ENCODE results near the gene ECM1.

Gene ECM1

DNA sequence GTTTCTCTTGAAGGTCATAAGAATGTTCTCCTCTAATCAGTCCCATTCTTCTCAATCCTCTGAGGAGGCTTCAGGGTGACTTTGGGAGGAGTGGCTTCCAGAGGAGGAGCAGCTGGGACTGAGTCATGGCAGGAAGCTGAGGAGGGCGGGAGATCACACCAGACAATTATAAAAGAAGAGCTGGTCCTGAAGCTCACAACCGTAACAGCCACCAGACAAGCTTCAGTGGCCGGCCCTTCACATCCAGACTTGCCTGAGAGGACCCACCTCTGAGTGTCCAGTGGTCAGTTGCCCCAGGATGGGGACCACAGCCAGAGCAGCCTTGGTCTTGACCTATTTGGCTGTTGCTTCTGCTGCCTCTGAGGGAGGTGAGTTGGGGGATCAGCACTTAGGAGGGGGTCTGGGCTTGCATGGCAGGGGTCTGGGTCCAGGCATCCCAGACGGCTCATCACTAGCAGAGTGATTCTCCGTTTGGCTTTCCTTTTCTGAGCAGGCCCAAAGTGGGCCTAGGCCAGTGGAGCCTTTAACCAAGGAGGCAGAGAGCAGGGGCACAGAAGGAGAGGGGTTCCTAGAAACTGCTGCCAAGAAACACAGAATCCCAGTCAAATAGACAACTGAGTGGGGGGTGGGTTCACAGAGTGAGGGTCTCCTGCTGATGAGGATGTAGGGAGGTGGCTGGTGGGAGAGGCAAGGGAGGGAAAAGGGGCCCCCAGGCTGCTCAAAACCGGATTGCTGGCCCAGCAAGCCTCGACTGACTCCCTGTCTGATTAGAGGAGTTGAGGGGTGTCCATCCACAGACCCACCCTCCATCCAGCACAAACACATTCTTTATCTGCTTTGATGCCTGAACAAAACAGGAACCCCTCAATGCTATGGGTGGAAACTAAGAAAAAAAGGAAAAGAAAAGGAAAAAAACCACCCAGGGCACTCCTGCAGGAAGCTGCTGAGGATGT, at the start of gene ECM1:
Gene ECM1 (plus strand): TSS at position 198 of the 953 bp plus-strand sequence. CDS start 101 bp downstream, at position 299.
- no peak for DNase-seq (ENCODE audit: low read depth in 1 of 2, low spot score in 1 of 2)
- TF ChIP-seq JUND (IDR thresholded peaks at IDR 0.05; ENCODE audit: low read depth), result no peak
- in situ Hi-C loops (cut with HindIII; ENCODE audit: low pct_unique_long_range_greater_than_20kb, low sequenced_read_pairs), result no loop called here

DNA sequence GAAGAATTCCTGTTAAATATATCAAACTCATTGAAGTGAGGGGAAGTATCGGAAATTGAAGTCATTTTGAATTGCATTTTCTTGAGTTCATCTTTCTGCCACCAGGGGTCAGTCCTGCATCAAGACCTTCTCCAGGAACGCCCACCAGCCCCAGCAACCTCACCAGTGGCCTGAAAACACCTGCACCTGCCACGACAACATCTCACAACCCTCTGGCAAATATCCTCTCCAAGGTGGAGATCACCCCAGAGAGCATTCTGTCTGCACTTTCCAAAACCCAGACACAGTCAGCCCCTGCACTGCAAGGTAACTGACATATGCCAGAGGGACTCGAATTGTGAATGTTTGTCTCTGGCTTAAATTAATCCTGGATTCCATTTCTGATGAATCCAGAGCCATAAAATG, 43.5 kb upstream of the ECM1 start:
- peak; percentile 56 to 80 for DNase-seq (ENCODE audit: low read depth in 1 of 2, low spot score in 1 of 2)
- in situ Hi-C loops (cut with HindIII; ENCODE audit: low pct_unique_long_range_greater_than_20kb, low sequenced_read_pairs), result no loop called here

DNA sequence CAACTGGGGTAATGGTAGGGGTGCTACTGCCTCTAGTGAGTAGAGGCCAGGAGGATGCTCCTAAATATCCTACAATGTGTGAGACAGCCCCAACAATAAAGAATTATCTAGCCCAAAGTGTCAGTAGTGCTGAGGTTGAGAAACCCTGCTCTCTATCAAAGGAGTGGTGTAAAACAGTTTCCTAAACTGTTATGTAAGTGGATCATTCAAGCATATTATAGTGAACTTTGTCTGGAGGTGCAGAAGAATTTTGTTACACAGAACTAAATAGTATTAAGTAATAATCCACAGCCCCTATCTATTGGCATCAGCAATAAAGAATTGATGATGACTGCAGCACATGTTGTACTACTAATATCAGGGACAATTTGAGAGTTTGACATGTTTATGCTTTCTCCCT, 40.9 kb upstream of the ECM1 start:
- TF ChIP-seq JUND (IDR thresholded peaks at IDR 0.05; ENCODE audit: low read depth), result no peak
- DNase-seq (ENCODE audit: low read depth in 1 of 2, low spot score in 1 of 2), result no peak
- in situ Hi-C loops (cut with HindIII; ENCODE audit: low pct_unique_long_range_greater_than_20kb, low sequenced_read_pairs), result no loop called here

More for the DNA sequence above, 43.5 kb upstream of the ECM1 start:
- TF ChIP-seq JUND (IDR thresholded peaks at IDR 0.05; ENCODE audit: low read depth), result no peak

DNA sequence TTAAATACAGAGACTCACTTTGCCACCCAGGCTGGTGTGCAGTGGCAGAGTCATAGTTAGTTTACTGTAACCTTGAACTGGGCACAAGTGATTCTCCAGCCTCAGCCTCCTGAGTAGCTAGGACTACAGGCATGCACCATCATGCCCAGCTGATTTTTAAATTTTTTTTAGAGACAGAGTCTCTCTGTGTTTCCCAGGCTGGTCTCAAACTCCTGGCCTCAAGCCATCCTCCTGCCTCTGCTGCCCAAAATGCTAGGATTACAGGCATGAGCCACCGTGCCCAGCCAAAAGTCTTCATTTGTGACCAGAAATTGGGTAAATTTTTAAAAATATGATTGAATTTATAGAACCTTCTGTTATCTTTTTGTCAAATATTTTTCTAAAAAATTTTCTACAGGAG, 38.6 kb upstream of the ECM1 start:
- in situ Hi-C loops (cut with HindIII; ENCODE audit: low pct_unique_long_range_greater_than_20kb, low sequenced_read_pairs), result no loop called here
- DNase-seq (ENCODE audit: low read depth in 1 of 2, low spot score in 1 of 2), result no peak
- TF ChIP-seq JUND (IDR thresholded peaks at IDR 0.05; ENCODE audit: low read depth), result no peak

DNA sequence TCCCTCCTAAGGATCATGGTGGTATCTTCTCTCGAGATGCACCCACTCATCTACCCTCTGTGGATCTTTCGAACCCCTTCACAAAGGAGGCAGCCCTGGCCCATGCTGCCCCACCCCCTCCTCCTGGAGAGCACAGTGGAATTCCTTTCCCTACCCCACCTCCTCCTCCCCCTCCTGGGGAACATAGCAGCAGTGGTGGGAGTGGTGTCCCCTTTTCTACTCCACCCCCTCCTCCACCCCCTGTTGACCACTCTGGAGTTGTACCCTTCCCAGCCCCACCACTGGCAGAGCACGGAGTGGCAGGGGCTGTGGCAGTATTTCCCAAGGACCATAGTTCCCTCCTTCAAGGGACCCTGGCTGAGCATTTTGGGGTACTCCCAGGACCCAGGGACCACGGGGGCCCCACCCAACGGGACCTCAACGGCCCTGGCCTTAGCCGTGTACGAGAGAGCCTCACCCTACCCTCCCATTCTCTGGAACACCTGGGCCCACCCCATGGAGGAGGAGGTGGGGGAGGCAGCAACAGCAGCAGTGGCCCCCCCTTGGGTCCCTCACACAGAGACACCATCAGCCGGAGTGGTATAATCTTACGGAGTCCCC, 35.2 kb upstream of the ECM1 start:
- in situ Hi-C loops (cut with HindIII; ENCODE audit: low pct_unique_long_range_greater_than_20kb, low sequenced_read_pairs), result no loop called here
- TF ChIP-seq JUND (IDR thresholded peaks at IDR 0.05; ENCODE audit: low read depth), result no peak
- no peak for DNase-seq (ENCODE audit: low read depth in 1 of 2, low spot score in 1 of 2)

DNA sequence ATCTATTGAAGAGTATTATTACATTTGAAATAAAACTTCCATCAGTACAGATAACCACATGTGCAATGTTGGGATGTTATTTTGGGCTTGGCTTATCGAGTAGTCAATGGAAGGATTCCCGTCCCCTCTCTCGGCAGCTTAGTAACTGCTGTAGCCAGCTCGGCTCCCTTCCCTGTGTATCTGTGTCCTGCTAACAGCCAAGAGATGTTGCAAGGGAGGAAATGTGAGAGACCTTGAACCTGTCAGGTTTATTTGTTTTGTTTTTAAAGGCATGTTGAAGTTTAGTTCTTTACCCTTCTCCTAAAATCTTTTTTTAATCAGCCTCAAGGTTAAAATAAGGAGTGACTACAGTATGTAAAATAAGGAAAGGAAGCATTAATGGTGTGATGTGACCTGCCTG, 34.2 kb upstream of the ECM1 start:
- no peak for TF ChIP-seq JUND (IDR thresholded peaks at IDR 0.05; ENCODE audit: low read depth)
- in situ Hi-C loops (cut with HindIII; ENCODE audit: low pct_unique_long_range_greater_than_20kb, low sequenced_read_pairs), result no loop called here
- DNase-seq (ENCODE audit: low read depth in 1 of 2, low spot score in 1 of 2), result no peak

DNA sequence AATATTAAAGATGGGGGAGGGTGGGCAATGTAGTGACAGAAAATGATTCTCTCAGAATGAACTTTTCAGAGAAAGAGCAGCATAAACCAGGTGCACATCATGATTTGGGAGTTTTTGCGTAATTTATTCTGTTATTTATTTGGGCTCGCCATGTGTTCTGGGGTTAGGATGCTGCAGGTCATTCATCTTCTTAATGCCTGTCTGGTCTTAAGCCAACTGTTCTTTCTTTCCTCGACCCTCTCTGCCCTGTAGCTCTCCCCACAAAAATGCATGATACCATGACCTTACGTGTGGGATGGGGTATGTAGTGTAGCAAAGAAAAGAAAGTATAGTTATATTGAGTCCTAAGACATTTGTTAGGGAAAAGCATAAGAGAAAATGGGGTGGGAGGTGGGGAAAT, 33.0 kb upstream of the ECM1 start:
- in situ Hi-C loops (cut with HindIII; ENCODE audit: low pct_unique_long_range_greater_than_20kb, low sequenced_read_pairs), result no loop called here
- no peak for TF ChIP-seq JUND (IDR thresholded peaks at IDR 0.05; ENCODE audit: low read depth)
- no peak for DNase-seq (ENCODE audit: low read depth in 1 of 2, low spot score in 1 of 2)

DNA sequence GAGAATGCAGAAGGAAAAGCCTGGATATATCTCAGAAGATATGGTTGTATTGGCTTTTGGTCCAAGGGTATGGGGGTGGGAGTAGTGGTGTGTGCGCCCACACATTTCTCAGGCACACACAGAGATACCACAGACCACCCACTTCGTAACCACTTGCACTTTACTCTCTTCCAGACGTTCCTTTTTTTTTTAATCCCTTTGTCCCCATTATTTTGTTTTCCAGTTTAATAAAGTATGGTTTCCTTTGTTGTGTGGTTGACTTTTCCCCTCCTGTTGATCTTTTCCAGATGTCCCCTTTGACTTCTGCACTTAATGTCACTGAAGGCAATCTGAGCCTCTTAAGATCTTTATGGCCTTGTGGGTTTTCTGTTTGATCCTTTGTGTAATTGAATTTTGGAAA, 31.2 kb upstream of the ECM1 start:
- no peak for DNase-seq (ENCODE audit: low read depth in 1 of 2, low spot score in 1 of 2)
- in situ Hi-C loops (cut with HindIII; ENCODE audit: low pct_unique_long_range_greater_than_20kb, low sequenced_read_pairs), result no loop called here
- TF ChIP-seq JUND (IDR thresholded peaks at IDR 0.05; ENCODE audit: low read depth), result no peak

DNA sequence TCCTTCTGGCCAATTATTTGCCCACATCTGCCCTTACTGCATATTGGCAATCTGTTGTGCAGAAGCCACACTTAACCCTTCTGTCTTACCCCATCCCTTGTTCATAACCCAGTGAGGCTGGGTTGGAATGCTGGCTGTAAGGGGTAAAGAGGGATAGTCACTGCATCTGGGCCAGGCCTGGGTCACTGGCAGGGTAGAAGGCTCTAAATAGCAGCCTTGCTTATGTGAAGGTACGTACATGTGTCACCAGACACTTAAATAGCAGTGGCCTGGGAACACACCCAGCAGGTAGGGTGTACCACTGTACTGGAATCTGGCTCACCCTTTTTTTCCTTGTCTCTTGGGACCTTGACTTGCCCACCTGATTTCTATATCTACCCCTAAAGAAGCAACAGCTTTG, 30.6 kb upstream of the ECM1 start:
- in situ Hi-C loops (cut with HindIII; ENCODE audit: low pct_unique_long_range_greater_than_20kb, low sequenced_read_pairs), result no loop called here
- TF ChIP-seq JUND (IDR thresholded peaks at IDR 0.05; ENCODE audit: low read depth), result no peak
- DNase-seq (ENCODE audit: low read depth in 1 of 2, low spot score in 1 of 2), result no peak

DNA sequence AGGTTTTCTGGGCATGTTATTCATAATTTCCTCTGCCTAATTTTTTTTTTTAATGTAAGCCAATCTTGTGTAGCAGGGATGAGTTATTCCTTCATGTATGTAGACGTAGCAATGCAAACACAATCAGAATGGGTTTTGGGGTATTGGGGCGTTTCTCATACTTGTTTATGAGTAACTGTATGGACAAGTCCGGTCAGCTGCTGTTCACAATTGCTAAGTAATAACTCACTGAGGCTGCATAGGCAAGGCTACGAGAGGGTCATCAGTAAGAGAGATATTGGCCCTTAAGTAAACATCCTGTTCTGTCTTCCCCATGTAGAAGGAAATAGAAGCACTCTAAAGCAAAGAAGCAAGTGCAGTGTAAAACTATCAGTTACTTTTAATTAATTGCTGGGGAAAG, 30.2 kb upstream of the ECM1 start:
- in situ Hi-C loops (cut with HindIII; ENCODE audit: low pct_unique_long_range_greater_than_20kb, low sequenced_read_pairs), result no loop called here
- TF ChIP-seq JUND (IDR thresholded peaks at IDR 0.05; ENCODE audit: low read depth), result no peak
- no peak for DNase-seq (ENCODE audit: low read depth in 1 of 2, low spot score in 1 of 2)

DNA sequence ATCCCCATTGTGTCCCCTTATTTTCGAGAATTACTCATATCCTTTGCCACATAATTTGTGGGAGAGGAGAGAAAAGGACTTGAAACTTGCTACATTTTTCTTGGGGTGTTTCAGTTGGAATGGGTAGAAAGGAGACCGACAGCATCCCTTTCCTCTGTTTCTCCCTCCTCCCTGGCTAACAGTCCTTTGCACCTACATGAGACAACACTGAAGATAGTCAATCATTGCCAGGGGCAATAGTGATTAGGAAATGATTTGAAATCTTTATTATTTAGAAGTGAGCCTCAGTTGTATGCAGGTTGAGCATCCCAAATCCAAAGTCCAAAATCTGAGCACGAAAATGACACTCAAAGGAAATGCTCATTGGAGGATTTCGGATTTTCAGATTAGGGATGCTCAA, 28.5 kb upstream of the ECM1 start:
- no peak for TF ChIP-seq JUND (IDR thresholded peaks at IDR 0.05; ENCODE audit: low read depth)
- DNase-seq (ENCODE audit: low read depth in 1 of 2, low spot score in 1 of 2), result no peak
- in situ Hi-C loops (cut with HindIII; ENCODE audit: low pct_unique_long_range_greater_than_20kb, low sequenced_read_pairs), result no loop called here

DNA sequence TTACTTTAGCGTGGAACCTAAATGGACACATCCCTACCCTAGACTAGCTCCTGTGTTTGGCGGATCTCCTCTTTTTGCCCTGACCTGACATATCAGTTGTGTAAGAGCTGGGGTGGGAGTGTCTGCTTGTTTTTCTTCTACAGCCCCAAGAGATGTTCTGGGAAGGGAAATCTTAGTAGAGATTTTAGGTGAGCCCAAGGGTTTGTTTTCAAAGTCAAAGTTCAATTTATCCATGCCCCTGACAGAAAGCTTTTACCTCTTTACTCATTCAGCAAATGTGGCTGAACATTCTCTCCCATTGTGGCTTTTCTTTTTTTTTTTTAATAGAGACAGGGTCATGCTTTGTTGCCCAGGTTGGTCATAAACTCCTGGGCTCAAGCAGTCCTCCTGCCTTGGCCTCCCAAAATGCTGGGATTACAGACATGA, 28.0 kb upstream of the ECM1 start:
- no peak for TF ChIP-seq JUND (IDR thresholded peaks at IDR 0.05; ENCODE audit: low read depth)
- DNase-seq (ENCODE audit: low read depth in 1 of 2, low spot score in 1 of 2), result no peak
- in situ Hi-C loops (cut with HindIII; ENCODE audit: low pct_unique_long_range_greater_than_20kb, low sequenced_read_pairs), result no loop called here

DNA sequence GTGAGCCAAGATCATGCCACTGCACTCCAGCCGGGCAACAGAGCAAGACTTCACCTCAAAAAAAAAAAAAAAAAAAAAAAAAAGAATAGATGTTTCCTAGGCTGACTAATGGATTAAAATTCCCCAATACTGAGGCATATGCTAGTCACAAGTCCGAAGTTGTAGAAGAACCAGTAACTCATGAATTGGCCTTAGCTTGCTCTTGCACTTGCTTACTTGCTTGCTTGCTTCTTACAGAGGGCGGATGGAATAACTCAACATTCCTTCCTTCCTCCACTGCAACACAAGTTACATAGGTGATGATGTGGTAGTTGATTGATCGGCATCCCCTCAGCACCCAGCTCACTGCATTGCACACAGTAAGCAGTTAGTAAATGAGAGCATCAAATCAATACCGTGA, 23.5 kb upstream of the ECM1 start:
- TF ChIP-seq JUND (IDR thresholded peaks at IDR 0.05; ENCODE audit: low read depth), result no peak
- in situ Hi-C loops (cut with HindIII; ENCODE audit: low pct_unique_long_range_greater_than_20kb, low sequenced_read_pairs), result no loop called here
- no peak for DNase-seq (ENCODE audit: low read depth in 1 of 2, low spot score in 1 of 2)
